Activated CD8-positive, alpha-beta memory T cell treated with anti-CD3 and anti-CD28 coated beads for 24 hours (primary cell): ENCODE measurements around the gene THAP3.
"Not testable (repeated sequence)": the region's sequence is repeated elsewhere in the genome, so short reads cannot be mapped to it uniquely, and the experiment has no call there.

Experiments
- DNase-seq: peaks from one replicate; pipeline ENCODE4 v3.0.0-alpha.2; 2020

Gene THAP3

DNA sequence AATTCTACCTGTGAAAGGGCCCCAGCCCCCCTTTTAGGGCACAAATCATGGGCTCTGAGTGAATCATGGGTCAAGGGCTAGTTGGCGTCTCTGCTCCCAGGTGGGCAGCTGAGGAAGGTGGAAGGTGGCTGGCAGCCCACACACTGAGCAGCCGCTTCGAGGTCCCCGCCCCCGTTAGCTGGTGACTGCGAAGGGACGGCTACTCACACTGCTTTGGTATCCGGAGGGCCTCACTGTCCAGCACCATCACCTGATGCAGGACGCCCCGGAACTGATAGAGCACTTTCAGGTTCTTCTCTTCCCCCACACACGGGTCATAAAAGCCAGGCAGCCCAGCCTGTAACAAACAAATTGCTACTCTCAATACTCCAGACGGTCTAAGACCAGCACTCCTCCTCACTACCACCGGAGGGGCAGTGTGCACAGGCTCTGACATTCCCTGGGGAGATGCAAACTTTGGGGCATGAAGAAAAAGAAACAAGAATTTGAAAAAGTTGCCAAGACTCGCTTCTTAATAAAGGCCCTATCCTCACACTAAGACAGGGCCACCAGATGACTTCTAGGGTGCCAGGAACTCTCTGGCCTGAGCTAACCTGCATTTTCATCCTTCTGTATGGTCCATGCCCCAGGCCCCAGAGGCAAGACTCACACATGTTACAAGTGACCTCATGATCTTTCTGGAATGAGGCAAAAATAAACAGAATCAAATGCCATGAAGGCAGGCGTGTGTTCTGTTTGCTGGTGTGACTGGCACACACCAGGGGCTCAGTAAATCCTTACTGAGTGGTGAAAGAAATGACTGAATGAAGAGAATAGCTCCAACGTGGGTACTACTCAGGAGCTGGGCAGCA lies 11.5 kb downstream of the THAP3 start:
- DNase-seq = no peak

- not testable (repeated sequence) for DNase-seq
Measured at GRCh38 chr1:6636778-6637177, 12.1 kb downstream of the THAP3 start.

DNA sequence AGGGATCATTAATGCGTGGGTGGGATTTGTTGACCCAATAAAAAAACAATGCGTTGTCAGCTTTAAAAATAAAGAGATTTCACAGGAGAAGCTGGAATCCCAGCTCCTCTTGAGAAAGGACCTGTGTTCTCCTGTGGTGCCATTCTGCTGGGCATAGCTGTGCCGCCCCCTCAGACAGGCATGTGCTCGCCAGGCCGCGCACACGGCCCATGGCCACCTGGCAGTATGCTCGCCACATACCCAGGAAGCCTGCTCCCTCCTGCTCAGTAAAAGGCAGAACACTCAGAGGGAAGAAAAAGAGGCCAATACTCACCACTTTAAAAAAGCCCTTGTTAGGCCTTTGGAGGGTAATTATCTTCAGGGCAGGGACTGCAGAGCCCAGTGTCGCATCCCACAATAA lies 13.1 kb downstream of the THAP3 start:
- no peak for DNase-seq

DNA sequence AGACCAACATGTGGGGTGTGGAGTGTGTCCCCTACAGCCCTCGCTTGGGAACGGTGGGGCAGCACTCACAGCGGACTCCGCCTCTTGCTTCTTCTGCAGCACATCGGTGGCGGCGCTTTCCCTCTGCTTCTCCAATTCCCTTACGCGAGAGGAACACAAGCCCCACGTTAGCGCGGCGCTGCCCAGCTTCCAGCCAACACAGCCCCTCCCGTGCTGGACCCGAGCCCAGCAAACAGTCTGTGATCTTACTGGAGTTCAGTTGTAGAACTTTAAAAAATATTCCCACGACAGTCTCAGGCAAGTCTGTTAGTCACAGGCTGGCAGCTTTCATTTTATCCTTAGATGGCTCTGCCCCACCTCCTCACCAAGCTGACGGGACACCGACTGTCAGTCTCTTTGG lies 13.6 kb downstream of the THAP3 start:
- no peak for DNase-seq

DNA sequence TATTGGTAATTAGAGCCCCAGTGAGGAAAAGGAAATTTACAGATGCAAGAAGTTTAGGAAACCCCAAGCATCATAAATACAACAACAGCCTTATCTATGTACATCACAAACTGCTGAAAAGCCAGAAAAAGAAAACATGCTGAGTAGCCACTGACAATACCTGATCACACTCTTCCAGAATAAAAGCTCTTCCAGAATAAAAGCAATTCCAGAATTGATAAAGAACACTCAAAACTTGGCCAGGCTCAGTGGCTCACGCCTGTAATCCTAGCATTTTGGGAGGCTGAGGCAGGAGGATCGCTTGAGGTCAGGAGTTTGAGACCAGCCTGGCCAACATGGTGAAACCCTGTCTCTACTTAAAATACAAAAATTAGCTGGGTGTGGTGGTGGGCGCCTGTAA lies 16.2 kb downstream of the THAP3 start:
- not testable (repeated sequence) for DNase-seq

DNA sequence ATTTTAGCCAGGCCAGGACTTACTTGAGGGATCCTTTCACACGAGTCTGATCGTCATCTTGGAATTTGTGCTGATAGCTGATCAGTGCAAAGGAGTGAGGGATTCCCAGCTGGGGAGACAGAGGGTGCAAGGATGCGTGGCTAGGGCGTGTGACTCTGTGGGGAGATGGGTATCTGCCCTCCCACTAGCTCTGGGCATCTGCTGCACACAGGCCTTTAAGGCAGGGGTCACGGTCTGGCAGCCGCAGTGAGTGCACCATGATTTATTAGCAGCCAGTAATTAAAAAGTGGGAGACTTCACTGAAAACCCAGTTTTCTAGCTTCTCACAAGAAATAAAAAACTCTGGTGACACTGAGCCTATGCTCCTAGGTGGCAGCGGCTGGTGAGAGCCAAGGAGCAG lies 20.4 kb downstream of the THAP3 start:
- DNase-seq = no peak

- no peak for DNase-seq
Measured at GRCh38 chr1:6646499-6647148, 22.0 kb downstream of the THAP3 start.

GRCh38 chr1:6648556-6648955 lies 23.9 kb downstream of the THAP3 start:
- DNase-seq = no peak

- DNase-seq = no peak
Measured at GRCh38 chr1:6651909-6652308, 27.2 kb downstream of the THAP3 start.

GRCh38 chr1:6652986-6653385 lies 28.3 kb downstream of the THAP3 start:
- no peak for DNase-seq

GRCh38 chr1:6653436-6654290 lies 29.0 kb downstream of the THAP3 start:
- DNase-seq = no peak

- DNase-seq = no peak
Measured at GRCh38 chr1:6657138-6657537, 32.5 kb downstream of the THAP3 start.

DNA sequence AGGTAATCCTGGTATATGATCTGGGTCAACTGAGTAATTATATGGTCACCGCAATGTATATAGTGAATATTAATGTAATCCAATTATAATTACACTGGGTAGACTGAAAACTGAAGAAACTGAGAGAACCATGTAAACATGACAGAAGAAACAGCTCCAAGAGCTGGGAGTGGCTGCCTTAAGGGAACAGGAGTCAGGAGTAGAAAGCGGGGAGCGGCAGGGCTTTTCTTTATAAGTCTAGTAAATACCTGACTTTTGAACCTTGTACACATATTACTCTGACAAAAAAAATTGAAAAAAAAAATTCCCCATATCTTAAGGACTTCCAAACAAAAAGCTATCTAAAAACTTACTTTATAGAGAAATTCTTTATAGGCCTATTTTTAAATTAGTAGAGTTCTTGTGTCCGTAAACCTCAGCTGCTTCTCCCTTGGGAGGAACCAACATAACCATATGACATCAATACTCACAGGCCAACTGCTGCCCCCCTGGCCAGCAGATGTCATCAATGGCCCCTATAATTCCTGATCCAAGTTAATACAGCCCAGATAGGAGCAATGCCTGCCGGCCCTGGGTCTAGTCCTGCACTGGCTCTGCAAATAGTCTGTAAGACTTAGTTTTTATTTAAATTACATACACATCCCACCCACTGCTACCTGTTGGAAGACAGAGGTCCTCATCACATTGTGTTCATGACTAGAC lies 33.8 kb downstream of the THAP3 start:
- no peak for DNase-seq

- DNase-seq = no peak
Measured at GRCh38 chr1:6660415-6661049, 35.9 kb downstream of the THAP3 start.

DNA sequence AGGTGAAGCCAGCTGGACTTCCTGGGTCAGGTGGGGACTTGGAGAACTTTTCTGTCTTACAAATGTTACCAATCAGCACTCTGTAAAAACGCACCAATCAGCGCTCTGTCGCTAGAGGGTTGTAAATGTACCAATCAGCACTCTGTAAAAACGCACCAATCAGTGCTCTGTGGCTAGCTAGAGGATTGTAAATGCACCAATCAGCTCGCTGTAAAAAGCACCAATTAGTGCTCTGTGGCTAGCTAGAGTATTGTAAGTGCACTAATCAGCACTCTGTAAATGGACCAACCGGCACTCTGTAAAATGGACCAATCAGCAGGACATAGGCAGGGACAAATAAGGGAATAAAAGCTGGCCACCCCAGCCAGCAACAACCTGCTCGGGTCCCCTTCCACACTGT lies 37.8 kb downstream of the THAP3 start:
- not testable (repeated sequence) for DNase-seq

GRCh38 chr1:6666696-6667095 lies 42.0 kb downstream of the THAP3 start:
- no peak for DNase-seq

DNA sequence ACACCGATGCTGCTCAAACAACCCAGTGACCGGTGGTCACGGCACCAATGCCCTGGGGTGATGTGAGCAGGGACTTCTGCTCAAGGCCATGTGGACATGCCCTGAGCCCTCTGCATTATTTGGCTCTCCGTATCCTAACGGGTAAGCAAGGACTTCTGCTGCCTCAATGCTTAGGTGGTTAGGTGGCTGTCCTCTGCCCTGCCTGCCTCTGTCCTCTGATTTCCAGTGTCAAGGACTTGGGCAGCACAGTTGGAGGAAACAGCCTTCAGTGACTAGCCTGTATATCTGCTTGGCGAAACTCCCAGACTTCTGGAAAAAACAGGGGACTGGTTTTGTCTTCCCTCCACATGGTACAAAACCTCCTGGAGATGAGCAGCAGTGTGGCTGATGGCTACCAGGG lies 42.5 kb downstream of the THAP3 start:
- no peak for DNase-seq

GRCh38 chr1:6668503-6668902 lies 43.8 kb downstream of the THAP3 start:
- no peak for DNase-seq

- DNase-seq = no peak
Measured at GRCh38 chr1:6672558-6672957, 47.9 kb downstream of the THAP3 start.

DNA sequence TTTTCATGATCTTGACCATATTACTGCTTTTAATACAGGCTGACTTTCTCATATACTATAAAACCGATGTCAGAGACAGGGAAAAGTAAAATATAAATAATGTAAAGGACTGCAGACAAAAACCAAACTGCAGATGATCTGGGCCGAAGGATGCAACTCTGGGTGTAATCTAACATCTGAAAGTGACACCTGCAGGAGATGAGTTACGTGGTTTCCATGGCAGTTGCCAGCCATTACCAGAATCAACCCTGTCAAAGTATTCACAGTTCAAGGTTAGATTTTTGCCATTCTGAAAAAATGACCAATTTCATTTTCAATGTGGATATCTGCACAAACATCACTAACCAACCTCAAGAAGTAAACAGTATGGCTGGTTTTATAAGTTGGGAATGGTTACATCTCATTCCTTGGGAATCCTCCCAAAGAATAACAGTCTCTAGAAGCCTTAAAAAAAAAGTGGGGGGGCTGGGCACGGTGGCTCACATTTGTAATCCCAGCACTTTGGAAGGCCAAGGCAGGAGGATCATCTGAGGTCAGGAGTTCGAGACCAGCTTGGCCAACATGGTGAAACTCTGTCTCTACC lies 49.2 kb downstream of the THAP3 start:
- DNase-seq = no peak

DNA sequence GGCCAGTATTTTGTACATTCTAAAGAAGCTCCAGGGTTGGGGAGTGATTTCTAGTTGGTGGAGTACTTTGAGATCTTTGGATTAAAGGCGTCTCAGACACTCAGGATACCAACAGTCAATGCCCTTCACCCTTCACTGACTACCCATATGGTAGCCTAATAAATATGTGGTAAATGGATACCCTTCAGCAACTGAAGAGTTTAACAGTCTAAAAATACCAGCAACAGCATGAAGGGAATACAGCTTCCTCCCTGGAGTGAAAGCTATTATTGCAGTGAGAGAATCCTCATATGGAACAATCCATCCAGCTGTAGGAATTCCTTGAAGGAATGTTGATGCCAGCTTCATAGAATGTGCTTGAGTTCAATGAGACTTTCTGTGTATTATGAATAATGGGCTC lies 50.1 kb downstream of the THAP3 start:
- DNase-seq = no peak

- DNase-seq = no peak
Measured at GRCh38 chr1:6675941-6676340, 51.3 kb downstream of the THAP3 start.
